HG02759 (cell line): ENCODE results near the gene KDSR.

Source experiments
- ATAC-seq: cut with Tn5 transposase; IDR thresholded peaks from one replicate; pipeline ENCODE4 v1.9.1; 2021; ENCODE audit warnings: mild to moderate bottlenecking, moderate library complexity; ENCODE audit not compliant: unreplicated experiment

The KDSR gene

GRCh38 chr18:63322206-63322605, 44.8 kb downstream of the KDSR start:
- no peak for ATAC-seq

- ATAC-seq = no peak
Observed at GRCh38 chr18:63321291-63321690, 45.7 kb downstream of the KDSR start.

- no peak for ATAC-seq
Observed at GRCh38 chr18:63320975-63321265, 46.1 kb downstream of the KDSR start.

- ATAC-seq = peak; percentile 66
Observed at GRCh38 chr18:63320123-63320974, 46.7 kb downstream of the KDSR start.

- ATAC-seq = peak; percentile 24
Observed at GRCh38 chr18:63319383-63320122, 47.5 kb downstream of the KDSR start, which contains the start of gene BCL2. Gene BCL2 (minus strand): TSS chr18:63319769.

GRCh38 chr18:63318889-63319382, 48.1 kb downstream of the KDSR start:
- ATAC-seq = no peak

GRCh38 chr18:63317982-63318888, 48.8 kb downstream of the KDSR start:
- ATAC-seq = peak; percentile 38

- ATAC-seq = no peak
Observed at GRCh38 chr18:63317556-63317946, 49.5 kb downstream of the KDSR start.

- ATAC-seq = peak; percentile 8
Observed at GRCh38 chr18:63316612-63317555, 50.1 kb downstream of the KDSR start.

GRCh38 chr18:63315876-63316275, 51.1 kb downstream of the KDSR start:
- ATAC-seq = no peak

GRCh38 chr18:63315131-63315662, 51.8 kb downstream of the KDSR start:
- ATAC-seq = no peak

GRCh38 chr18:63314062-63314790, 52.8 kb downstream of the KDSR start:
- no peak for ATAC-seq

GRCh38 chr18:63313396-63313917, 53.5 kb downstream of the KDSR start:
- ATAC-seq = no peak

GRCh38 chr18:63312737-63313395, 54.1 kb downstream of the KDSR start:
- ATAC-seq = peak; percentile 36

GRCh38 chr18:63312019-63312409, 55.0 kb downstream of the KDSR start:
- no peak for ATAC-seq

- peak; percentile 78 for ATAC-seq
Observed at GRCh38 chr18:63311118-63312018, 55.6 kb downstream of the KDSR start.

- no peak for ATAC-seq
Observed at GRCh38 chr18:63309422-63309821, 57.6 kb downstream of the KDSR start.
